Right cardiac atrium (tissue), 5 donors: ENCODE measurements around the gene POTEE. TPM values are rescaled to one million over a fixed set of nuclear protein-coding genes. Genes with fewer than 3 reads are reported as not detected.
"Not testable (repeated sequence)": the region's sequence is repeated elsewhere in the genome, so short reads cannot be mapped to it uniquely, and the experiment has no call there.

ENCODE experiments used
- ATAC-seq, 2 donors: fragments of 200-7000 bp; cut with Tn5 transposase; one replicate each; pipeline versions ENCODE4 v1.8.0 to v1.9.1; 2020; ENCODE audit warnings: moderate library complexity in 2 of 2, mild to moderate bottlenecking in 1 of 2
- DNase-seq, 3 donors: peaks; one replicate each; pipeline ENCODE4 v3.0.0-alpha.2; 2020
- H3K27ac ChIP-seq: one replicate; pipeline ENCODE4 v1.5.1; 2013; ENCODE audit warnings: mild to moderate bottlenecking, low read length, control low read depth, moderate library complexity
- H3K27me3 ChIP-seq: one replicate; pipeline ENCODE4 v1.6.1; 2013; ENCODE audit not compliant: control insufficient read depth, insufficient read depth
- H3K4me1 ChIP-seq: one replicate; pipeline ENCODE4 v1.6.1; 2013; ENCODE audit warnings: low read length; ENCODE audit not compliant: control insufficient read depth, insufficient read depth
- H3K4me3 ChIP-seq: one replicate; pipeline ENCODE4 v1.5.1; 2013; ENCODE audit warnings: low read length, control low read depth
- H3K9me3 ChIP-seq: one replicate; pipeline ENCODE4 v1.6.1; 2013; ENCODE audit warnings: low read length; ENCODE audit not compliant: control insufficient read depth
- WGBS: extraction: QIAGEN DNeasy Blood & Tissue Kit; methylation state at CpG from one replicate; pipeline ENCODE4 v1.1.7; 2013; 5-methylcytosine and 5-hydroxymethylcytosine counted together
- intact Hi-C, 4 donors: fragments of 100-400 bp; cut with DNase I; formaldehyde crosslinking; loops; one replicate each; pipeline versions ENCODE4 v1.11.0 to v1.14.0; 2022 to 2023
- polyA plus RNA-seq: library from polyadenylated mRNA; stranded (reverse); fragments of 200-250 nt; gene quantifications from one replicate; pipeline ENCODE4 v1.2.3, GENCODE V29; 2013
- total RNA-seq, 4 donors: library from RNA; stranded (reverse); fragmentation: NEBNext Ultra II Directional; extraction: Animal tissue kit (Norgen Biotek cat#: 25700); gene quantifications; one replicate each; pipeline ENCODE4 v1.2.1, GENCODE V29; 2021
- donor health status: healthy with polysubstance abuse.
- donor health status: DM: no; HTN: yes; CAD: no.
- donor health status: DM: no; HTN: no; CAD: no.
- donor health status: DM: no; HTN: yes; CAD: no; lungs with severe emphysema.
- donor health status: DM: yes; HTN: yes; CAD: no.

The POTEE gene
- total and polyA plus RNA-seq, 5 donors: 0.53 to 1.0 (median 0.68) TPM; not detected in 2

- H3K27me3 ChIP-seq, DNase-seq, H3K4me3 ChIP-seq, H3K27ac ChIP-seq, intact Hi-C loops, H3K4me1 ChIP-seq, H3K9me3 ChIP-seq: not testable (repeated sequence)
- peak in 1 of 2 donors; percentile 23 for ATAC-seq
- WGBS: 86% methylated on average over 13 of the region's 22 CpGs
Observed at GRCh38 chr2:131210434-131211211, 1.3 kb downstream of the POTEE start.

- H3K9me3 ChIP-seq, H3K4me1 ChIP-seq, H3K27me3 ChIP-seq, H3K4me3 ChIP-seq, ATAC-seq, intact Hi-C loops, H3K27ac ChIP-seq, DNase-seq: not testable (repeated sequence)
- WGBS: 96% methylated on average over 40 of the region's 60 CpGs
Observed at GRCh38 chr2:131217238-131217986, 8.1 kb downstream of the POTEE start.

DNA sequence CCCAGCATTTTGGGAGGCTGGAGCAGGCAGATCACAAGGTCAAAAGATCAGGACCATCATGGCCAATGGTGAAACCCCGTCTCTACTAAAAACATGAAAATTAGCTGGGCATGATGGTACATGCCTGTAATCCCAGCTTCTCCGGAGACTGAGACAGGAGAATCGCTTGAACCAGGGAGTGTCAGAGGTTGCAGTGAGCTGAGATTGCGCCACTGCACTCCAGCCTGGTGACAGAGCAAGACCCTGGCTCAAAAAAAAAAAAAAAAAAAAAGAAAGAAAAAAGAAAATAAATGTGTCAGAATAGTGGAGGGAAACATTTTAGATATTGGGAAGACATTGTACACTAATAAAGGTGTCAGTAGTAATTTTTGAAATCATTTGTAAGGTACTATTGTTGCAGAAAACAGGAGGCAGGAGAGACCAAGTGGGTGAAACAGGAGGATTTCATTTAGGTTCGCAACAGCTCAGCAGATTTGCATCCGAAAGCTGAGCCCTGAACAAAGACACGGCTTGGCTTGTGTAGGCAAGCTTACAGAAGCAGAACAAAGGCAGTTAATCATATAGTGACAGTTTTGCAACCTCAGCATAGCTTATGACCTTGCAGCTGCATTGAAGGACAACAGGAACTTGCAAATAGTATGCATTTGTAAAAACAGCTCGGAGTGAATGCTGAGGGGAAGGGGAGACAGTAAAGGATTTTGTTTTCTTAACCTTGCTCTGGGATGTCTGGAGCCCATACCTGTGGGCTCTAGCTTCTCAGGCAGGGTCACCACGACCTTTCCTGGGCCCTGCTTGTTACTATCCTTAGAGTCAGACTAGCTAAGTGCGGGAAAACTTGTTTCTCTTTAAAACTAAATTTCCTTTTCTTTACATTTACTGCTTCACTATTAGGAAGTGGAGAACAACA lies 26.5 kb downstream of the POTEE start:
- ATAC-seq, H3K27me3 ChIP-seq, H3K27ac ChIP-seq, H3K4me3 ChIP-seq, DNase-seq, H3K9me3 ChIP-seq, intact Hi-C loops, H3K4me1 ChIP-seq: not testable (repeated sequence)
- 47% methylated on average over 9 of the region's 10 CpGs for WGBS

Other genes starting within 250 kb of the POTEE start
- gene FAM168B, start 116.1 kb upstream of the POTEE start, total RNA-seq: 10 to 100 TPM; 81.5 to 99.4 (median 89.2) TPM
- 34.1 TPM for gene FAM168B, start 116.1 kb upstream of the POTEE start, polyA plus RNA-seq
- gene PLEKHB2, start 104.2 kb upstream of the POTEE start, total RNA-seq: 10 to 100 TPM; 26.2 to 36.9 (median 35.2) TPM
- gene PLEKHB2, start 104.2 kb upstream of the POTEE start, polyA plus RNA-seq: 13.6 TPM
- gene RAB6D, start 154.6 kb downstream of the POTEE start, total RNA-seq: under 1 TPM in 1 of 4 donors, not detected in 3; 0.11 TPM
- gene RAB6D, start 154.6 kb downstream of the POTEE start, polyA plus RNA-seq: 0.02 TPM